Jurkat, Clone E6-1 (cell line): ENCODE measurements around the gene EDAR.

ENCODE experiments used
- DNase-seq: peaks from one replicate; pipeline ENCODE4 v3.0.0-alpha.2; 2011; ENCODE audit warnings: low read depth, low spot score
- H3K4me3 ChIP-seq: 2 replicates; pipeline ENCODE4 v1.5.1; 2011; ENCODE audit warnings: mild to moderate bottlenecking, low read length, control low read depth, moderate library complexity

EDAR gene

DNA sequence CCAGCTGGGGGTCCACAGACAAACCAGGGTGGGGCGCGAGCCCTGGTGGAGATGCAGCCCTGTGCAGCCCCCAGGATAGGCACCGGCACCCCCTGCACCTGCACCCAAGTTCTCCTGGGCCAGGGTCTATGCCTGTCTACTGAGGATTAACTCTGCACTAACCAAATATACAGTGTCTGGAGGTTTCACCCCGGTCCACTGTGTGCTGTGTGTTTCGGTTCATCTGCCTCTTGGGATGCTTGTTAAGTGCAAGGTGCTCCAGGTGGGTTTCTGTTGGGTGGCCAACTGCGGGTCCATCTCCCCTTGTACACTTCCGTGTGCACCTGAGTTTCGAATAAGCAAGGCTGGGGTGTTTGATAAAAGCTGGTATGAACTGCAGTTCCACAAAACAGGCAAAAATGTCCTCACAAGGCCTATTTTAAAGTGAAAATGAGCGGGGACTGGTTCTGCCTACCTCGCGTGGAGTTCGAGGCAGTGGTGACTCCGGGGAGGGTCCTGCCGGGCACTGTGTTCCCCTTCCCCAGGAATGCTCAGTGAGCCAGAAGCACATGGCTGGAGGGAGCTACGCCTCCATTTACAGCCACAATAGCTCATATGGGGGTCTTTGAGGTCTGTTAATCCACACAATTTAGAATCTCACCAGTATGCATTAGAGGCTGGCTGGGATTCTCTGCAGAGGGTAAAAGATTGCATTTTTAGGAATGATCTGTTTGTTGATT, 70.7 kb downstream of the EDAR start:
- DNase-seq: no peak
- H3K4me3 ChIP-seq: no peak overlapping the region

DNA sequence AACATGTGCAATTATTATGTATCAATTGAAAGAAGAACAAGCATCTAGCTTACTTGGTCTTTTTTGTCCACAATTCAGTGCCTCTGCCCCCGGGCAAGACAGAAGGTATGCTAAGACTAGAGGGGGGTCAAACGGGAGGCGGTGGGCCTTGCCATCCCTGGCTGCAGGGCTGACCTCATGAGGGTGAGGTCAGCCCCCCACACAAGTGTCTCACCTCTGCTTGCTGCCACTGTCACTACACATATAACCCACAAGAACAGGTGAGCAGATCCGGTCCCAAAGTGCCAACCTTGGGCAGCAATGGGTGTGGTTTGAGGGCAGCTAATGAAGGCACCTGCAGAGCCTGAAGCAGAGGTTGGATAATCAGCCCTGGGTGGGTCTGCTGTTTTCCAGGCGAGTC, 71.5 kb downstream of the EDAR start:
- H3K4me3 ChIP-seq: no peak overlapping the region
- no peak for DNase-seq

DNA sequence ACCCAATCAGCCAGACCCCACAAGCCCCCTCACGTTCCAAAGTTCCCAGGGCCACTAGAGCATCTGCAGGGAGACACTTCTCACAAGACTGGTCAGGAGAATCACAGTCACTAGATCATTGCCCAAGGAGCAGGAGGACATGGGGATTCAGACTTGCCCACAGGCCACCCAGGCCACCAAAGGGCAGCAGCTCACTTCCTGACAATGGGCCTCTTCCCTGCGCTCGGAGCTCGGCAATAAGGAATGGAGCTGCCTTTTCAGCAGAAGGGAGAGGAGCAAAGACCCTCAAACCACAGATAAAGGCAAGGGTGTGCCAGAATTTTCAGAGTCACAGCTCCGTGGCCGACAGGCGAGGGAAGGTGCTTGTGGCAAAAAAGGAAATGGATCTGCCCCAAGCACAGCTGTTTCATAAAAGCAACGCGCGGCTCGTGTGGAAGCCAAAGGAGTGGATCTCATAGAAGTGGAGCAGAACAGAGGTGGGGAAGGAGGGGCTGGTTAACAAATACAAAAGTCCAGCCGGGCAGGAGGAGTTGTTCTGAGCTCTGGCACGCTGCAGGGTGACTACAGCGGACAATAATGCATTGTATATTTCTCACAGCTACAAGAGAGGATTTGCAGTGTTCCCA, 72.1 kb downstream of the EDAR start:
- H3K4me3 ChIP-seq: no peak overlapping the region
- no peak for DNase-seq

DNA sequence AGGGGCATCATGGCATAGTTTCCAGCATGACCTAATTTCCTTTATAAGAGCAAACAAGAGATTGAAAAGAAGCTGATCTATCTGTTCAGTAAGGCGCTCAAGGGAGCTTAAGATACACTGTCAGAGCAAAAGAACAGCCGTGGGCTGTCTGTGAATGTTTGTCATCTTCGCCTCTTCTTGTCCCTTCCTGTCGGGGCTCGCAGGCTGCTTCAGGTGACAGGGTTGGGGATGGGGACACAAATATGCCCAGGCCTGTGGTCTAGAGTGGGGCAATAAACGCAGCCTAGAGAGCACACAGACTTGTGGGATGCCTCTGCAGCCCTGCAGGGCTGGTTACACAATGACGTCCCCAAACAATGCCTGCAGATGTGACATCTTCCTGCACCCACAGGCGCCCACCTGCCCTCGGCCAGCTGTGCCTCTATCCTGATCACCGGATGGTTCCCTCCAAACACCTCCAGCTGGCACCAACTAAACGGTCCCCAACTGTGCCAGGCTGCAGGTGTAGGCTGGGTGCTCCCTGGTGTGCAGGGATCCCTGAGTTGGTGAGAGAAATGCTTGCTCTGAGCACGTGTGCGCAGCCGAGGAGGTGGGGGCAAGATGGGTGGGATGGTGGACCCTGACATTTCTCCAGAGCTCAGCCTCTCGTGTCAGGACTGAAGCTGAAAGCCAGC, 72.8 kb downstream of the EDAR start:
- no peak overlapping the region for H3K4me3 ChIP-seq
- peak; percentile 62 for DNase-seq

DNA sequence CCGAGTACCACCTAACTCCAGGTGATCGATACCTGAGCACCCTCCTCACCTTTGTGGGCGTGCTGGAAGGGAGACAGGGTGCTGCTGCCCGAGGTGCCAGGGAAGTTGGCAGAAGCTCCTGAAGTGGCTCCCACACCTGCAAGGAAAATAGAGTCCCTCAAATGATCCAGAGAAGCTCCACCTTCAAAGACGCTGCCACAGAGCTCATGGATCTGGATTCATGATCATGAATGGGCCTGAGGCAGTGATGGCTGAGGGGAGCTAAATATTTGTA, 76.5 kb downstream of the EDAR start:
- H3K4me3 ChIP-seq: no peak overlapping the region
- DNase-seq: no peak

DNA sequence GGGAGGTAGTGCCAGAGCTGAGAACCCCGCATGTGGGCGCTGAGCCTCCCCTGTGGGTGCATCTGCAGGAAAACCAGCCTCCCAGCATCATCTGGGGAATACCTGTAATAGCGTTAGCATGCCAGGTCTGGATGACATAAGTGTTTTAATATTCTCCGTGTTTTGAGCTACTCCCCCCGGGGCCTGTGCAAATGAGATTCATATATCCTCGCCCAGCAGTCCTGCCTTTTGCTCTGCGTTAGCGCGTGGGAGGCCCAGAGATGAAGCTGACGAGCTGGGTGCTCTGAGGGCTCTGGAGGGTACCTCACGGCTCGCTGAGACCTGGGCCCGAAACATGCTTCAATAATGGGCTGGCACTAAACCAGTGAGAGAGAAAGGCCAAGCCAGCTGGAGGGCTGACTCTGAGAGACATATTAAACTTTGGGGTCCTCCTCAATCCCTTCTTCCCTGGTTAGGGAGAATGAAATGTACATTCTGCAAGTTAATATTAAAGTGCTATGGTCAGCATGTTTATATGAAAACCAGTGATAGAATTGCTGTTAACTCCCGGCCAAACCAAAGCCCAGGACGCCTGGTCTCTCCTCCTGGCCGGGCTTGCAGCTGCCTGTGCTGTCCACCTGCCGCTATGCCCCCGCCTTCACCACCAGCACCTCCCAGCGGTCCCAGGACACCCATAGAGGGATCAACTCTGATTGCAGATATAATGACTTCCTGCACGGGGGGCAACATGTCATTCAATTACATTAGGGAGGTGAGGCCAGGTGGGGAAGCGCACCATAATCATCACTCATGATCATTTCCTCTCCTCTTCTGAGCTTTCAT, 77.0 kb downstream of the EDAR start:
- no peak overlapping the region for H3K4me3 ChIP-seq
- no peak for DNase-seq

DNA sequence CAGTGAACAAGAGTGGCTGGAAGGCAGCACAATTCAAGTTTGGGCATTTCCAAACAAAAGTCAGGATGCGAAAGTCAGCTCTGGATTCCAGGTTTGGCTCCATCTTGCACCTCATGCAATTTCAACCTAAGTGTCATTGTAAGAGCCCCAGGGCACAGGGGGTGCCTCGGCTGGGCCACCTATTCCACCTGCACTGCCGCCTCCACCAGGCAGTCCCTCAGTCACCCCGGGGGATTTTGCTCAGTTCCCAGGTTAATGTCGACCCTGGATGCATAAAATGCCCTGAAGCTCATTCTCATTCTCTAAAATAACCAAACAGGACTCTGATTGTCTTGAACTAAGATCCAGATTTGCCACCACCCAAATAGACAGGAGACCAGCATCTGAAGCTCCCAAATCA, 77.6 kb downstream of the EDAR start:
- no peak for DNase-seq
- H3K4me3 ChIP-seq: no peak overlapping the region

DNA sequence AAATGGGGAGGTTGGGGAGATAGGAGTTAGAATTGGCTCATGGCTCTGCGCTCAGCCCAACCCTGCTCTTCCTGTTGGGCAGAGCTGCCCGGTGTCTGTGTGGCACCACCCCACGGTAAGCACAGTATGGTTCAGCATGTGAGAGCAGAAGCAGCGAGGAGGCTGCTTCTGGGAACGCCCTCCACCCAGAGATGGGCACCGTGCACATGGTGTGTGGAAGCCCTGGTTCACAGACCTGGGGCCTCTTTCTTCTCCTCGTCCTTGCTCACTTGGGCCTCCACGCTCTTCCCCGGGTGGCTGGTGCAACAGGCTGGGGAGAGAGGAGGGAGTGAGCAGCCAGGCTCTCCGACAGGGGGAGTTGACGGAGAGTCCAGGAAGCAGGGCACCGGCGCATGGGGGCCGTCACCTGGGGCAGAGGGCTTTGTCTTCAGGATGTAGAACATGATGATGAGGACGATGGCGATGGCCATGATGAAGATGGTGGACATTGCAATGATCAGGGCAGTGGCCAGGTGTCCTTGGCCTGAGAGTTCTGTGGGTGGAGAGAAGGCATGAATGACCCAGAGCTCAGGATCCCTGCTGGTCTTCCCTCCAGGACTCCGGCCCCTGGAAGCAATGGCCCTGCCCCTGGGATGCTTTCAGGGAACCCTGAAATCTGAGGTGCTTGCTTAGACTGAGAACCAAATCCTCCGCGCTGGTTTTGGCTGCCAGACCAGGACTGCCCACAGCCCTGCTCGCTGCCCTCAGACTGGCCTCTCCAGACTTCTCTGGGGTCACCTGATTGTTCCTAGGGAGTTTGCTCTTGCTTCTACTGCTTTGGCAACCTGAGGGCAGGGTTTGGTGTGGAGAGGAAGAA, 78.3 kb downstream of the EDAR start:
- H3K4me3 ChIP-seq: no peak overlapping the region
- DNase-seq: no peak

DNA sequence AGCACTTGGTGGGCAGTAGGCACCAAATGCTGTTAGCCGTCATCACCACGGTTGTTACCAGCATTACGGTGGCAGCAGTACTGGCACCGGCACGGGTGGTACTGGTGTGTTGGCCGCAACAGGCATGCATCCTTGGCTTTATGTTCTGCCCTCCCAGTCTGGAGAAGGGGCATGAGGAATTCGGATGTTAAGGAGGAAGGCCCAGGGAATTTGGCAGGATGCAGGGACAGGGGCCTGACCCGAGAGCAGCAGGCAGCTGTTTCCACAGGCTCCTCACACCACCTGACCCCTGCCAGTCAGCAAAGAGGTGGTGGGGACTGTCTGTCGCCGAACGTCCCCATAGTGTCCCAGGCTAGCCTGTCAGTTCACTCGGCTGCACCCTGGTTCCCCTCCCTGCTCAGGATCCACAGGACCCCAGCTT, 79.0 kb downstream of the EDAR start:
- no peak for DNase-seq
- H3K4me3 ChIP-seq: no peak overlapping the region

DNA sequence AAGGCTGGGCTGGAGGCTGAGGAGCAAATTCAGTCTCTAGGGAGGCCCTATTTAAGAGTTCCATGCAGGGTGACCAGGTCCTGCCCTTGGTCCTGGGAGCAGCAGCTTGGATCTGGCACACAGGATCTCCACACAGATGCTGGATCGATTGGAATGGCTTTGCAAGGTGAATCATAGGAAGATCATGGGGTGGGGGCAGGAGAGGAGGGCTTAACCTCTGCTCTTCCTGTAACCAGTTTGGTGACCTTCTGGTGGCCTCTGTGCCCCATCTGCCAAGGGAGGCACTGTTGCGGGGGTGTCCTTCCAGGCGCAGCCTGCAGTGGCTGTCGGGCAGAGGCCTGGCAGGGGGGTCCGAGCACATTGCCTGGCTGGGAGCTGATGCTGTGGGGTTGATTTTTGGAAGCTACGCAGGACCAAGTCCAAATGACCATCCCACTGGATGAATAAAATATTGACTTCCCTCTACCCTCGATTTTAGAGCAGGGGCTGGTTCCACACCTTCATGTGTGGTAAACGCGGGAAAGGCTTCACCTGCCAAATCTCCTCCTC, 79.7 kb downstream of the EDAR start:
- DNase-seq: no peak
- H3K4me3 ChIP-seq: no peak overlapping the region

DNA sequence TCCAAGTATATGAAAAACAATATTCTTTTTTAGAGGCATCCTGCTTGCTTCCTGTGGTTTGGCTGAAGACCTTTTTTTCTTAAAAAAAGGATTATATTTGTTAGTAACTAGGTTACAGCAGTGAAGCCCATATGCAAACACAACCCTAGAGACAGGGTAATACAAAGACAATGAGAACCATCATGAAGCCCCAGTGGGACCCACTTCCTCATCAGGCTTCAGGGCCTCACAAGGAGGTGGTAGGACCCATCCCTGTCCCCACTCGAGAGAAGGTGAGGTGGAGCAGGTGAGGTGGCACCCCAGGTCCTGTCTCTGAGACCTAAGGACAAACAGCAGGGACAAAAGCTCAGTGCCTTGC, 80.3 kb downstream of the EDAR start:
- H3K4me3 ChIP-seq: no peak overlapping the region
- peak; percentile 2 for DNase-seq

DNA sequence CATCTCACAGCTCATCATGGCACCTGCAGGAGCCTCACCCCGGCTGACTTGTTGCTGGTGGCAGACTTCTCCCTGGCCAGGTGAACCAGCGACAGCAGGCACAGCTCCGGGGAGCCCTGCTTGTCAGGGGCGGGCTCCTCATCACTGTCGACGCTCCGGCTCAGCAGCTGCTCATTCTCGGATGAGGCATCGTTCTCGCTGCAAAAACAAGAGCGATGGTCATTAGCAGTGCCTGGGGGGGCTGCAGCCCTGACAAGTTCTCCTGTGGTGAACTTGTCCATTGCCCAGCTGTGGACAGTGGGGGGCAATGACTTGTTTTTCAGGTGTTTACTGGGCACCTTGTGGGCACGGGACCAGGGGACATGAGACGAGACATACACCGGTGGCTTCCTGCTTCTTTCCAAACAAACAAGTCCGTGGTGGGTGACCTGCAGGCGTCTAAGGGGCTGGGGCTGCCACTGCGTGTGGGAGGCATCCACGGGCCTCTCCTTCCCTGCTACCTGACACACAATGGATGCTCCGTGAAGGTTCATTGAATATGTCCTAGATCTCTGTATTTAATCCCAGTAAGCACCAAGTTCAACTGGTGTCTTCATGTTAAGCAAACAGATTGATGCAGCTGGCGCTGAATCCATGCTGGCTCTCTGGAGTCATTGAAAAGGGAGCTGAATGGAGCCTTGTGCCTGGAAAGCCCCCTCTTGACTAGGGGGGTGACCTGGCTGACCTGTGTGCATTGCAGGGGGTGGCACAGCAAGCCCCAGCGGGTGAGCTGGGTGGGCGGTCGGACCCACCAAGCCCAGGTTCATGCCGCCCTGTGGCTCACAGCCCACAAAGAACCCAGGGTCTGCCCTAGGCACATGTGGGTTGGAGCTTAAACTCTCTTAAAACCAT, 81.0 kb downstream of the EDAR start:
- H3K4me3 ChIP-seq: no peak overlapping the region
- no peak for DNase-seq

DNA sequence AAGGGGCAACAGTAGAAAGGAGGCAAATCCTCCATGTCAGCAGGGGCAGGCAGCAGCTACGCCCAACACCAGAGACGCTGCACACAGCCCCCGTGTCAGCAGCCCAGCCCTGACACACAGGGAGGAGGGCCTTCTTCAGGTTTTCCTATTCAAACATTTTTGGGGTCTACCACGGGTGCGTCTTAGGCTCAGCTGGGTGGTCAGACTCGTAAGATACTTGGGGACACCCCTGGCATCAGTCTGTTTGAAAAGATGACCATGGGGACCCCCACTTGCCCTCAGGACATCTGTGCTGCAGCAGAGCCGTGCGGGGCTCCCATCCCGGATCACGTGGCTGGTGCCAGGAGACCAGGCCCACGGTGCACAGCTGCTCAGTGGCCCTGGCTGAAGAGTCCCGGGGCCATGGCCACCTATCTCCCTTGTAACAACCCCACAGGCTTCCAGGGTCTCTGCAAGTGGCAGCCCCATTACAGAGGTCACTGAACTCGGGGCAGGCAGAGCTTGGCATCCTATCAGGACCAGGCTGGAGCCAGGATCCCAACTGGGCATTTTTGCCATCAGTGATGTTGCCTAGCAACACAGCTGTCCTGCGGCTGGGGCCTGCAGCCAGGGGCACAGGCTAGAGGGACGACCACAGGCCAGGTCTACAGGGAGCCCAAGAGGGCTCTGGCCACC, 82.5 kb downstream of the EDAR start:
- no peak for DNase-seq
- H3K4me3 ChIP-seq: no peak overlapping the region

DNA sequence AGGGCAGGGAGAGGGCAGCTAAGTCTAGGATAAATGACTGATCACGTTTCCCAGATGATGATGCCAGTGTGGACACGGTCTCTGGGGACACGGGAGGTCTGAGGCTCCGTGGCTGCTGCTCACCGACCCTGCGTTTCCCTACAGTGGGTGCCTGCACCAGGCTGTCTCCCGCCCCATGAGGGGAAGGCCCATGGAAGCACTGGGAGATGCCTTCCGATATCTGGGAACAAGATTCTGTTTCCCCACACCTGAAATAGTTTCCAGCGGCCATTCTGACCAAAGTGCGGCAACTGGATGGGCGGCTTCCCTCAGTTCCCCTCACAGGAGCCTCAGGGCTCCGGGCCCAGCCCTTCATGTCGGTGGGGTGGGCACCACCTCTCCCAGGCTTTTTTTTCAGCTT, 83.1 kb downstream of the EDAR start:
- H3K4me3 ChIP-seq: no peak overlapping the region
- DNase-seq: no peak

DNA sequence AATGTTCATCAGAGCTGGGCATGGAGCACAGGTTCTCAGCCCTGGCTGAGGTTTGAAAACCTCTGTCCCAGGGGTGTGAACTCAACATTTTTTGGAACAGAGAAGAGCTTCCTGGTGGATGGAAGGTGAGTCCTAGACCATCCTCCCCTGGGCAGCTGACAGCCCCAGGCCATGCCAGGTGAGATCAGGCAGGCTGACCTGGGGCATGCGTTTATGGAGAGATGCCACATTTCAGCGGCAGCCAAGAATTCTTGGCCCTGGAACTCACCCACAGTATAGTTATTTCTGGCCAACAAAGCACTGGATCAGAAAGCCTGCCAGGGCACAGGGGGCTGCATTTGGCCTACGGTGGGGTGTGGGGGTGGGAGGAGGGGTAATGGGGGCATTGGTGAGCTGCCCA, 83.8 kb downstream of the EDAR start:
- DNase-seq: no peak

DNA sequence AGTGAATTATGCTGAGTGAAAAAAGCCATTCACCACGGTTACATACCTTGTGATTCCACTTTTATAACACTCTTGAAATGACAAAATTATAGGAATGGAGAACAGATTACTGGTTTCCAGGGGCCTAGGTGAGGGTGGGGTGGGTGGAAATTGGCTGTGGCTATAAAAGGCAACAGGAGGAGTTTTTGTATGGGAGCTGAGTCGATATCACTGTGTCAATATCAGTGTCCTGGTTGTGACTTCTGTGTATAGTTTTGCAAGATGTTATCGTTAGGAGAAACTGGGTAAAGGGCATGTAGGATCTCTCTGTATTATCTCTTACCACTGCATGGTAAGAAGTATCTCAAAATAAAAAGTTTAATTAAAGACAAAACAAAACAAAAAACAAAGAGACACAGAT, 84.3 kb downstream of the EDAR start:
- DNase-seq: no peak
- H3K4me3 ChIP-seq: no peak overlapping the region

More for the DNA sequence above, 83.8 kb downstream of the EDAR start:
- H3K4me3 ChIP-seq: no peak overlapping the region

DNA sequence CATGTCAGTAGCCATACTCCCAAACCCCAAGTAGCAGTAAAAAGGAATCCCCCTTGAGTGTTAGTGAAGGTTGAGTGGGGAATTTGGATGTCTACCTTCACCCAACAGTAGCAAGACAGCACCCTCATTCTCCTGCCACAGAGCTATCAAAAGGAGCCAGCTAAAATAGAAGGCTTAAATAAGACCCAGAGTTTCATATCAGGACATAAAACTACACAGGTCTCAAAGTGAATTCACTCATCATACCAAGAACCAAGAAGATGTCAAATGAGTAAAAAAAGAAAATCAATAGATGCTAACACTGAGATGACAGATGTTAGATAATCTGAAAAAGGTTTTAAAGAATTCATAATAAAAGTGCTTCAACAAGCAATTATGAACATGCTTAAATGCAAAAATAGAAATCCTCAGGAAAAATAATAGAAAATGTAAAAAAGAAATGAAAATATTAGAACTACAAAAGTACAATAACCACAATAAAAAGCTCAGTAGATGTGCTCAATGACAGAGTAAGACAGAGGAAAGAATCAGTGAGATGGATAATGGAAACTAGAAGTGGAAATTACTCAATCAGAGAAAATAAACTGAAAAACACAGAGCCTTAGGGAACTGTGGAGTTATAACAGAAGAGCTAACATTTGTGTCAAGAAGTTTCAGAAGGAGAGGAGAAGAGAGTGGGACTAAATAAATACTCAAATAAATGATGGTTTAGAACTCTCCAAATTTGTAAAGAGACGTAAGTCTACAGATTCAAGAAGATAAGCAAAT, 90.5 kb downstream of the EDAR start:
- no peak for DNase-seq
- no peak overlapping the region for H3K4me3 ChIP-seq
